RKO (cell line): ENCODE data around the gene MYO16.

Source experiments
- DNase-seq: peaks from one replicate; pipeline ENCODE4 v3.0.0-alpha.2; 2016; ENCODE audit warnings: low spot score

MYO16 gene

GRCh38 chr13:108629181-108629752, at the start of gene MYO16:
TSS of gene MYO16 (plus strand) at chr13:108629611. CDS start at chr13:108629845, 234 bp downstream.
- no peak for DNase-seq

- DNase-seq, result no peak
Measured at GRCh38 chr13:108586826-108587225, 42.6 kb upstream of the MYO16 start.

- DNase-seq, result peak; percentile 4
Measured at GRCh38 chr13:108588516-108588915, 40.9 kb upstream of the MYO16 start.

- no peak for DNase-seq
Measured at GRCh38 chr13:108594153-108594552, 35.3 kb upstream of the MYO16 start.

- DNase-seq, result no peak
Measured at GRCh38 chr13:108595436-108596274, 33.8 kb upstream of the MYO16 start.

- peak; percentile 2 for DNase-seq
Measured at GRCh38 chr13:108597943-108598342, 31.5 kb upstream of the MYO16 start.

- DNase-seq, result no peak
Measured at GRCh38 chr13:108606424-108606823, 23.0 kb upstream of the MYO16 start.

- peak; percentile 49 for DNase-seq
Measured at GRCh38 chr13:108609353-108609752, 20.1 kb upstream of the MYO16 start.

- DNase-seq, result no peak
Measured at GRCh38 chr13:108610507-108610906, 18.9 kb upstream of the MYO16 start.

- no peak for DNase-seq
Measured at GRCh38 chr13:108615241-108615640, 14.2 kb upstream of the MYO16 start.

GRCh38 chr13:108618233-108618632, 11.2 kb upstream of the MYO16 start:
- DNase-seq, result no peak

- no peak for DNase-seq
Measured at GRCh38 chr13:108621462-108621861, 7.9 kb upstream of the MYO16 start.

GRCh38 chr13:108624108-108624507, 5.3 kb upstream of the MYO16 start:
- no peak for DNase-seq

GRCh38 chr13:108624979-108625378, 4.4 kb upstream of the MYO16 start:
- no peak for DNase-seq

- DNase-seq, result no peak
Measured at GRCh38 chr13:108629988-108630387, 577 bp downstream of the MYO16 start.

GRCh38 chr13:108632649-108633167, 3.3 kb downstream of the MYO16 start:
- DNase-seq, result no peak

GRCh38 chr13:108638901-108639300, 9.5 kb downstream of the MYO16 start:
- DNase-seq, result no peak

- DNase-seq, result no peak
Measured at GRCh38 chr13:108643646-108644353, 14.4 kb downstream of the MYO16 start.

GRCh38 chr13:108645376-108645775, 16.0 kb downstream of the MYO16 start:
- DNase-seq, result no peak

- no peak for DNase-seq
Measured at GRCh38 chr13:108650271-108650670, 20.9 kb downstream of the MYO16 start.

- DNase-seq, result no peak
Measured at GRCh38 chr13:108656742-108657141, 27.3 kb downstream of the MYO16 start.

- DNase-seq, result no peak
Measured at GRCh38 chr13:108657519-108657918, 28.1 kb downstream of the MYO16 start.

GRCh38 chr13:108662528-108662927, 33.1 kb downstream of the MYO16 start:
- no peak for DNase-seq
